IMR-90 (cell line): ENCODE measurements around the gene PRB3.

ENCODE experiments used
- POLR2A ChIP-seq: IDR thresholded peaks from 2 replicates; pipeline ENCODE4 v1.6.1; 2012; ENCODE audit warnings: mild to moderate bottlenecking, low read depth, low read length
- RFX5 ChIP-seq: IDR thresholded peaks from 2 replicates; pipeline ENCODE4 v1.8.0; 2012; ENCODE audit warnings: low read depth, mild to moderate bottlenecking, low read length, moderate library complexity
- USF2 ChIP-seq: fragments of 150-350 bp; IDR thresholded peaks from 2 replicates; pipeline ENCODE4 v1.6.1; 2017; ENCODE audit warnings: mild to moderate bottlenecking, antibody characterized with exemption, low read length, low read depth

- TF ChIP-seq POLR2A (no peak), RFX5 (no peak), USF2 (no peak)
Observed at GRCh38 chr12:11273449-11273848, 3.9 kb upstream of the PRB3 start.
